ENCODE data around the gene KAT8.
"Not testable (repeated sequence)": the region's sequence is repeated elsewhere in the genome, so short reads cannot be mapped to it uniquely, and the experiment has no call there.

KAT8 gene

GRCh38 chr16:31132303-31132979, 15.0 kb downstream of the KAT8 start:
- TF ChIP-seq CTCF (IDR thresholded peaks at IDR 0.05; ENCODE audit: low read depth, low read length, missing control alignments): no peak
- DNase-seq (ENCODE audit: low read depth): no peak
- no peak overlapping the region for H3K4me3 ChIP-seq (ENCODE audit: low read depth, low read length)

DNA sequence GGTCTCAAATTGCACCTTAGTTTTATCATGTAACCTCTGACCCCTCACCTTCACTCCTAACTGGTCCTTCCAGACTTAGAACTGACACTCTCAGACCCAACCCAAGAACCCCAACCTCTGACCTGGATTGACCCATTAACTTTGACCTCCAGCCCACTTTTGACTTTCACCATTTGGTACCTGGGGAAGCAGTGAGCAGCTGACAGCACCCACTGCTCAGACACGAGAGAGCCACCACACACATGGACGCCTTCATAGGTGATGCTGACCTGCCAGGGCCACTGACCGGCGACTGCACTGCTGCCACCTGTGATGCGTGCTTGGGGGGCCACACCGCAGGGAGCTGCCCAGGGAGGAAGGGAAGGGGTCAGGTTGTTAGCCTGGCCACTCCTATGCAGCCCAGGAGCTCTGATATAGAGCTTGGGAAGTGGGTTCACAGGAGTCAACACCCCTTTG, 15.6 kb downstream of the KAT8 start:
- DNase-seq (ENCODE audit: low read depth): no peak
- H3K4me3 ChIP-seq (ENCODE audit: low read depth, low read length): no peak overlapping the region
- no peak for TF ChIP-seq CTCF (IDR thresholded peaks at IDR 0.05; ENCODE audit: low read depth, low read length, missing control alignments)

DNA sequence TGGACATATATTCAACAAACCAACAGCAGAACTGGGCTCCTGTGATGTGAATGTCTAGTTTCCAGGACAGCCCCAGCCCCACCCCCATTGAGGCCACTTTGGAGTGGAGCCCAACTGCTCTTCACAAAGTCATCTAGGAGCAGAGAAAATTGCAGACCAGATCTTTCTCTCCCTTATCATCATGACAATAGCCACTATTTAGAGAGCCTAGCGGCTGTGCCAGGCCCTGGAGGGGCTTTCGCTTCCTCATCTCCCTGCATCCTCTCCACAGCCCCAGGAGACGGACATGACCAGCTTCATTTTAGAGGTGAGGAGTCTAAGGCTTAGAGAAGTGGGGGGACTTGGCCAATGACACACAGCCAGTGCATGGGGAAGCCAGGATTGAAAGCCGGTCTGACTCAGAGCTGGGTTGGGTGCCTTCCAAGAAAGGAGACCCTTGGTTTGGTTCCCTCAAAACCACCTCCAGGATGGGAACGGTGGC, 16.7 kb downstream of the KAT8 start:
- no peak for DNase-seq (ENCODE audit: low read depth)
- no peak overlapping the region for H3K4me3 ChIP-seq (ENCODE audit: low read depth, low read length)
- no peak for TF ChIP-seq CTCF (IDR thresholded peaks at IDR 0.05; ENCODE audit: low read depth, low read length, missing control alignments)

DNA sequence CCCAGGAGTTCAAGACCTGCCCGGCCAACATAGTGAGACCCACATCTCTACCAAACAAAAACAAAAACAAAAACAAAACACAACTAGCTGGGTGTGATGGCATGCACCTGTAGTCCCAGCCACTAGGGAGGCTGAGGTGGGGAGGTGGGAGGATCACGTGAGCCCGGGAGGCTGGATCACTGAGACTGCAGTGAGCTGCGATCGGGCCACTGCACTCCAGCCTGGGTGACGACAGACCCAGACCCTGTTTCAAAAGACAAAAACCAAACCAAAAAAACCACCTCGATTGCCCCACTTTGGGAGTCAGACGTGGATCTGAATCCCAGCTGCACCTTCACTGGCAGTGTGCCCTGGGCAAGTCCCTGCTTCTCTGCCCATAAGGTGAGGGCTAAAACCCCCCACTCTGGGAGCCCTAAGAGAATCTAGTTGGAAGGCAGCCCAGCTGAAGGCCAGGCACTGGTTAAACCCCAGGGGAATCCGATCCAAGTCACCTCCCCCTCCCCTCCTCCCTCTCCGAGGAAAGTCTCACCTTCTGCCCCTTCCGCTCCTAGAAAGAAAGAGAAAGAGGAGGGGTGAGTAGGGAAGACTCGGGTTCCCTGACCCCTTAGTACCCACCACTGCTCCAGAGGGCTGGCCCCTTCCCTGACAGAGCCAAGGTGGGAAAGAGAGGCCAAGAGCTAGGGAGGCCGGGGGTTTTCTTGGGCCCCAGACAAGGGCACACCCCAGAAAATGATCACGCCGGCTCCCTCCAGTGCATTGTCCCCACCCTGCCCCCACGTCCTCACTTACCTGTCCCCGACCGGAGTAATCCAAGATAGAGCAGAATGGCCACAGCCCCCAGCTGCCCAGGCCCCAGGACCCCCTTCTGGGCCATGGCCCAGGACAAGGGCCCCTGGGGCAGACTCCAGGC, 17.4 kb downstream of the KAT8 start:
- no peak for TF ChIP-seq CTCF (IDR thresholded peaks at IDR 0.05; ENCODE audit: low read depth, low read length, missing control alignments)
- no peak overlapping the region for H3K4me3 ChIP-seq (ENCODE audit: low read depth, low read length)
- no peak for DNase-seq (ENCODE audit: low read depth)

DNA sequence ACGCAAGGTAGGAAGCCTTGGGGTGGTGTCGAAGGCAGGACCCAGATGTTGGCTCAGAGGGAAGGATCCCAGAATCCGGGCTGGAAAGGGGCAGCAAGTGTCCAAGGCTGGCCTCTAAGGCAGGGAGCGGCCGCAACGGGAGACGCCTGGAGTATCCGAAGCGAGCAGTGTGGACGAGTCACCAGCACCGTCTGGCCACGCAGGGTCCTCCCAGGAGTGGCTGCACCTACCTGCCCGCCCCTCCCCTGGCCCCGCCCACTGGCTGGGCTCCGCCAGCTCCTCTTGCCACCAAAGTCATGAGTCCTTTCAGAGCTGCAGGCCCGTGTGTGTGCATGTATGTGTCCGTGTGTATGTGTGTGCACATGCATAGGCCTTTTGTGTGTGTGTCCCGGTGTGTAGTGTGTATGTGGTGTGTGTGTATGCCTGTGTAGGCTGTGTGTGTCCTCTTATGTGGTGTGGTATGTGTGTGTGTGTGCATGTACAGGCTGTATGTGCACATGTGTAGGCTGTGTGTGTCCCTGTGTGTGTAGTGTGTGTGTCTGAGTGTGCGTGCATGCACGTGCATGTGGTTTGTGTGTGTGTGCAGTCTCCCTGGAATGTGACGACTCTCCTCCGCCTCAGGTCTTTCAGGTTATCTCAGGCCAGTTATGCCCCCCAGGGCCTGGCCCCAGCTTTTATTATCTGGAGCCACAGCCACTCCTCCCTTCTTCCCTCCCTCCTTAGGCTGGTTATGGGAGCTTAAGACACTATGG, 18.2 kb downstream of the KAT8 start, which contains the start of gene PRSS8:
PRSS8 (minus strand) TSS at position 193 of the 752 bp plus-strand sequence. CDS start 229 bp downstream, outside the sequence.
- DNase-seq (ENCODE audit: low read depth): no peak
- H3K4me3 ChIP-seq (ENCODE audit: low read depth, low read length): no peak within 1 kb of the TSS
- TF ChIP-seq CTCF (IDR thresholded peaks at IDR 0.05; ENCODE audit: low read depth, low read length, missing control alignments): no peak

- TF ChIP-seq CTCF (IDR thresholded peaks at IDR 0.05; ENCODE audit: low read depth, low read length, missing control alignments): no peak
- no peak for DNase-seq (ENCODE audit: low read depth)
- no peak overlapping the region for H3K4me3 ChIP-seq (ENCODE audit: low read depth, low read length)
Observed at GRCh38 chr16:31136287-31136662, 18.8 kb downstream of the KAT8 start.

- not testable (repeated sequence) for H3K4me3 ChIP-seq (ENCODE audit: low read depth, low read length); DNase-seq (ENCODE audit: low read depth)
Observed at GRCh38 chr16:31136822-31137499, 19.5 kb downstream of the KAT8 start.

All from GM12864 (cell line).